Gastrocnemius medialis (tissue), 4 donors: ENCODE measurements around the gene SPRR3. TPM values are rescaled to one million over a fixed set of nuclear protein-coding genes. Genes with fewer than 3 reads are reported as not detected.

Experiments used
- ATAC-seq, 2 donors: fragments of 150-250 bp; one replicate each; pipeline ENCODE4 v1.9.1; 2016
- DNase-seq, 2 donors: peaks; one replicate each; pipeline ENCODE4 v3.0.0-alpha.2; 2019
- H3K27ac ChIP-seq, 4 donors: fragments of 200-600 bp; sonication (generic); 1 replicate in 1 of 4; 2 replicates in 3 of 4; pipeline ENCODE4 v1.5.1; 2016 to 2018; ENCODE audit warnings: mild to moderate bottlenecking in 2 of 4, moderate library complexity in 1 of 4
- H3K27me3 ChIP-seq, 3 donors: fragments of 200-600 bp; sonication (generic) in 2 of 3; 1 replicate in 1 of 3; 2 replicates in 2 of 3; pipeline versions ENCODE4 v1.5.1 to v1.6.0; 2016 to 2019; ENCODE audit warnings: mild to moderate bottlenecking in 1 of 3, moderate library complexity in 1 of 3
- H3K36me3 ChIP-seq, 2 donors: fragments of 200-600 bp; sonication (generic) in 1 of 2; one replicate each; pipeline ENCODE4 v1.5.1; 2017 to 2018
- H3K4me1 ChIP-seq, 2 donors: fragments of 200-600 bp; sonication (generic) in 1 of 2; one replicate each; pipeline ENCODE4 v1.5.1; 2016 to 2017; ENCODE audit warnings: mild to moderate bottlenecking in 2 of 2
- H3K4me3 ChIP-seq, 4 donors: fragments of 200-600 bp; sonication (generic) in 3 of 4; 1 replicate in 1 of 4; 2 replicates in 3 of 4; pipeline ENCODE4 v1.5.1; 2016 to 2019; ENCODE audit warnings: mild to moderate bottlenecking in 2 of 4
- H3K9me3 ChIP-seq, 3 donors: fragments of 200-600 bp; sonication (generic) in 2 of 3; 1 replicate in 1 of 3; 2 replicates in 2 of 3; pipeline ENCODE4 v1.5.1; 2016 to 2019
- CTCF ChIP-seq, 5 experiments: fragments of 450-650 bp in 3 of 5; fragments of 200-600 bp in 2 of 5; sonication (generic) in 2 of 5; IDR thresholded peaks in 4 of 5; conservative IDR thresholded peaks in 1 of 5; 1 replicate in 4 of 5; 2 replicates in 1 of 5; pipeline ENCODE4 v1.5.1; 2016 to 2019; ENCODE audit warnings: antibody characterized with exemption in 5 of 5, mild to moderate bottlenecking in 3 of 5, moderate library complexity in 3 of 5
- POLR2A ChIP-seq, 2 donors: fragments of 450-650 bp; IDR thresholded peaks; one replicate each; pipeline ENCODE4 v1.6.1; 2017; ENCODE audit warnings: antibody characterized with exemption in 2 of 2, mild to moderate bottlenecking in 2 of 2, moderate library complexity in 2 of 2
- in situ Hi-C, 4 donors: fragments of 200-750 bp; cut with MboI; loops; one replicate each; pipeline versions ENCODE4 v1.15.0 to v1.8.0; 2017; ENCODE audit warnings: low sequenced_read_pairs in 4 of 4
- intact Hi-C: fragments of 100-400 bp; cut with DNase I; formaldehyde crosslinking; loops from one replicate; pipeline ENCODE4 v1.15.1; 2023; ENCODE audit warnings: low total_unique reads
- total RNA-seq, 4 donors: library from RNA; depleted of rRNA; stranded (reverse); fragments of >200 nt; gene quantifications; one replicate each; pipeline versions ENCODE4 v1.1.0 to v1.2.3, GENCODE V29; 2016

SPRR3 gene
- total RNA-seq, 4 donors from 2014 or later: not detected

DNA sequence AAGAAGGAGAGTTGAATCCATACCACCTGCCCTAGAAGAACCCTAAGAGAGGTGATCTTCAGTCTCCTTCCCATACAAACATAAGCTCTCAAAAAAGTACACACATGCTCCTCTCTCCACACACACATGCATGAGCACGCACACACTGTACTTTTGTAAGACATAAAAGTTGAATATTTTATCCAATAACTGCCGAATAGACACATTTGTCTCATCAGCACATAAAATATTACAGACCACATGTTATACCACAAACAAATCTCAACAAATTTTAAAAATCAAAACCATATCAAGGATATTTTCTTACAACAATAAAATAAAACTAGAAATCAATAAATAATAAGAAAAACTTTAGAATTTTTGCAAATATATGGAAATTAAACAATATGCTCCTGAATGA lies 15.0 kb upstream of the SPRR3 start:
- in situ Hi-C loops: no loop called here

GRCh38 chr1:152993186-152993585 lies 8.4 kb upstream of the SPRR3 start:
- TF ChIP-seq POLR2A (IDR thresholded peaks at IDR 0.05) (no peak), CTCF (IDR thresholded peaks at IDR 0.05 in 4 of 5, conservative IDR thresholded peaks at IDR 0.05 in 1 of 5) (no peak)
- no peaks in the 10 kb centered on the region for H3K4me1 ChIP-seq
- in situ Hi-C loops (no loop called here), intact Hi-C loops (no loop called here)
- no peak overlapping the region for H3K27ac ChIP-seq
- no peaks in the 10 kb centered on the region for H3K27me3 ChIP-seq
- H3K9me3 ChIP-seq: no peaks in the 10 kb centered on the region
- H3K36me3 ChIP-seq: no peaks in the 10 kb centered on the region
- no peak for ATAC-seq
- no peak for DNase-seq
- H3K4me3 ChIP-seq: no peak overlapping the region

More for the DNA sequence above, 15.0 kb upstream of the SPRR3 start:
- H3K27me3 ChIP-seq: no peaks in the 10 kb centered on the region
- DNase-seq (no peak), ATAC-seq (no peak)
- no peaks in the 10 kb centered on the region for H3K4me1 ChIP-seq
- H3K36me3 ChIP-seq: no peaks in the 10 kb centered on the region
- TF ChIP-seq CTCF (IDR thresholded peaks at IDR 0.05 in 4 of 5, conservative IDR thresholded peaks at IDR 0.05 in 1 of 5) (no peak), POLR2A (IDR thresholded peaks at IDR 0.05) (no peak)
- H3K4me3 ChIP-seq: no peak overlapping the region
- no peak overlapping the region for H3K27ac ChIP-seq
- intact Hi-C loops: no loop called here
- no peaks in the 10 kb centered on the region for H3K9me3 ChIP-seq

GRCh38 chr1:152995842-152996241 lies 5.7 kb upstream of the SPRR3 start:
- Histone ChIP-seq H3K27ac (no peak overlapping the region), H3K36me3 (no peaks in the 10 kb centered on the region), H3K4me1 (no peaks in the 10 kb centered on the region), H3K4me3 (no peak overlapping the region), H3K9me3 (no peaks in the 10 kb centered on the region), H3K27me3 (no peaks in the 10 kb centered on the region)
- DNase-seq (no peak), ATAC-seq (no peak)
- in situ Hi-C loops: no loop called here
- intact Hi-C loops: no loop called here
- no peak for TF ChIP-seq CTCF (IDR thresholded peaks at IDR 0.05 in 4 of 5, conservative IDR thresholded peaks at IDR 0.05 in 1 of 5)
- TF ChIP-seq POLR2A (IDR thresholded peaks at IDR 0.05): no peak

- Histone ChIP-seq H3K4me1 (no peaks in the 10 kb centered on the region), H3K27ac (no peak overlapping the region), H3K36me3 (no peaks in the 10 kb centered on the region), H3K4me3 (no peak overlapping the region), H3K27me3 (no peaks in the 10 kb centered on the region), H3K9me3 (no peaks in the 10 kb centered on the region)
- DNase-seq (no peak), ATAC-seq (no peak)
- in situ Hi-C loops: no loop called here
- intact Hi-C loops: no loop called here
- TF ChIP-seq POLR2A (IDR thresholded peaks at IDR 0.05): no peak
- TF ChIP-seq CTCF (IDR thresholded peaks at IDR 0.05 in 4 of 5, conservative IDR thresholded peaks at IDR 0.05 in 1 of 5): no peak
Observed at GRCh38 chr1:152996633-152997400, 4.7 kb upstream of the SPRR3 start.

GRCh38 chr1:152997901-152998300 lies 3.6 kb upstream of the SPRR3 start:
- TF ChIP-seq CTCF (IDR thresholded peaks at IDR 0.05 in 4 of 5, conservative IDR thresholded peaks at IDR 0.05 in 1 of 5): no peak
- no peak for TF ChIP-seq POLR2A (IDR thresholded peaks at IDR 0.05)
- ATAC-seq (no peak), DNase-seq (no peak)
- Histone ChIP-seq H3K27ac (no peak overlapping the region), H3K36me3 (no peaks in the 10 kb centered on the region), H3K4me3 (no peak overlapping the region), H3K9me3 (no peaks in the 10 kb centered on the region), H3K27me3 (no peaks in the 10 kb centered on the region), H3K4me1 (no peaks in the 10 kb centered on the region)
- intact Hi-C loops (no loop called here), in situ Hi-C loops (no loop called here)
